ENCODE results near the gene GIMAP2. TPM values are rescaled to one million over a fixed set of nuclear protein-coding genes. Genes with fewer than 3 reads are reported as not detected.

The GIMAP2 gene
- total RNA-seq, 1 experiment from 2014 or later, result not detected

GRCh38 chr7:150733482-150734095 lies 48.1 kb downstream of the GIMAP2 start:
- Histone ChIP-seq H3K9me2 (ENCODE audit: insufficient read depth) (no peaks in the 10 kb centered on the region), H3K79me2 (ENCODE audit: insufficient read depth, low read length) (no peaks in the 10 kb centered on the region), H3K4me3 (replicated peaks in 1 of 2; ENCODE audit: low read depth in 1 of 2, low read length in 2 of 2) (no peak overlapping the region), H3K4me2 (ENCODE audit: low read length) (no peak overlapping the region), H3K4me1 (ENCODE audit: control insufficient read depth in 1 of 2, insufficient read depth in 2 of 2, low read length in 2 of 2) (peaks cover 0 to 4% of the 10 kb centered on the region in 2 experiments; a peak in 3 of 4 replicates), H3K27me3 (ENCODE audit: insufficient read depth, low read length) (peaks cover 40% of the 10 kb centered on the region; the same call in 1 of the 2 replicates), H3K27ac (ENCODE audit: low read depth, low read length) (no peak overlapping the region), H4K20me1 (ENCODE audit: insufficient read depth) (no peaks in the 10 kb centered on the region), H2AFZ (ENCODE audit: low read depth, low read length, poor library complexity, severe bottlenecking) (no peak overlapping the region), H3K36me3 (ENCODE audit: control insufficient read depth in 1 of 2, insufficient read depth in 2 of 2, low read length in 2 of 2) (no peaks in the 10 kb centered on the region), H3K9me3 (ENCODE audit: control insufficient read depth in 1 of 2, insufficient read depth in 1 of 2, low read depth in 1 of 2, low read length in 2 of 2) (no peaks in the 10 kb centered on the region), H3K9ac (ENCODE audit: low read length) (no peak overlapping the region)
- no TSS peak for BruUV-seq (replicated peaks)
- RAD21 ChIA-PET (ENCODE audit: low non-redundant PET in 1 of 2, low total read pairs in 2 of 2, uncharacterized antibody in 2 of 2, unreplicated experiment in 2 of 2), result no interaction called here
- CTCF ChIA-PET, result no interaction called here
- POLR2A ChIA-PET, result no interaction called here
- no peak for ATAC-seq
- no peak for DNase-seq (ENCODE audit: low read depth, low spot score)
- intact Hi-C loops (cut with micrococcal nuclease), result no loop called here
- no peak for TF ChIP-seq EGR1 (IDR thresholded peaks at IDR 0.05; ENCODE audit: low read depth)
- no peak for TF ChIP-seq RAD21 (IDR thresholded peaks at IDR 0.05; ENCODE audit: low read depth)
- no peak for TF ChIP-seq EZH2phosphoT487 (IDR thresholded peaks at IDR 0.05; ENCODE audit: borderline replicate concordance)
- no peak for TF ChIP-seq REST (IDR thresholded peaks at IDR 0.05; ENCODE audit: low read depth)
- TF ChIP-seq ATF3 (IDR thresholded peaks at IDR 0.05), result no peak
- TF ChIP-seq POLR2AphosphoS5 (IDR thresholded peaks at IDR 0.05; ENCODE audit: low read depth, low read length), result no peak
- no peak for TF ChIP-seq ELF1 (IDR thresholded peaks at IDR 0.05; ENCODE audit: borderline replicate concordance, low read depth)
- TF ChIP-seq CTCF (IDR thresholded peaks at IDR 0.05 in 2 of 3, conservative IDR thresholded peaks at IDR 0.05 in 1 of 3; ENCODE audit: borderline replicate concordance in 1 of 3, insufficient read depth in 1 of 3, low read depth in 2 of 3, low read length in 2 of 3), result no peak
- TF ChIP-seq SRF (IDR thresholded peaks at IDR 0.05; ENCODE audit: low read depth), result no peak
